SK-N-DZ (cell line): ENCODE results near the gene OR13C8. TPM values are rescaled to one million over a fixed set of nuclear protein-coding genes. Genes with fewer than 3 reads are reported as not detected.
"Not testable (repeated sequence)": the region's sequence is repeated elsewhere in the genome, so short reads cannot be mapped to it uniquely, and the experiment has no call there.

Experiments
- DNase-seq: peaks from one replicate; pipeline ENCODE4 v3.0.0-alpha.2; 2015; ENCODE audit warnings: low spot score
- polyA plus RNA-seq, 2 experiments: library from polyadenylated mRNA; depleted of rRNA; stranded (reverse); fragments of >200 nt; gene quantifications; 2 replicates each; pipeline ENCODE4 v1.2.3, GENCODE V29; 2014

OR13C8 gene, protein sequence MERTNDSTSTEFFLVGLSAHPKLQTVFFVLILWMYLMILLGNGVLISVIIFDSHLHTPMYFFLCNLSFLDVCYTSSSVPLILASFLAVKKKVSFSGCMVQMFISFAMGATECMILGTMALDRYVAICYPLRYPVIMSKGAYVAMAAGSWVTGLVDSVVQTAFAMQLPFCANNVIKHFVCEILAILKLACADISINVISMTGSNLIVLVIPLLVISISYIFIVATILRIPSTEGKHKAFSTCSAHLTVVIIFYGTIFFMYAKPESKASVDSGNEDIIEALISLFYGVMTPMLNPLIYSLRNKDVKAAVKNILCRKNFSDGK
- not detected in 2 replicates for polyA plus RNA-seq (2014; cell fraction: cytosol; rRNA removed)
- not detected in 2 replicates for polyA plus RNA-seq (2014; cell fraction: nucleus; rRNA removed)

DNA sequence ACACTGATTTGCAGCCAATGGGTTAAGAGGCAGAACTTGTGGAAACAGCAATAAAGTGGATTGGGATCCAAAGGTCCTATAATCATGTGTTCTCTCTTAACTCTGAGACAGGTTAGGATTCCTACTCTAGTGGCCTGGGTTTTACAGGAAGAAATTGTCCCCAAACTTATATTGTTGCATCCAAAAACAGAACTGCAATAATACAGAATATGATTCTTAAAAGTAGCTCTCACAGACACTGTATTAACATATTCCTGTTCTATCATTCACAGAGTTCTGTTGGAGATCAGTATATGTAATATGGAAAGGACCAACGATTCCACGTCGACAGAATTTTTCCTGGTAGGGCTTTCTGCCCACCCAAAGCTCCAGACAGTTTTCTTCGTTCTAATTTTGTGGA is at the start of gene OR13C8:
Gene OR13C8, plus strand, starts transcription at position 301 of the 400 bp plus-strand sequence. Its CDS starts 0 bp downstream, at position 301.
- DNase-seq, result no peak

DNA sequence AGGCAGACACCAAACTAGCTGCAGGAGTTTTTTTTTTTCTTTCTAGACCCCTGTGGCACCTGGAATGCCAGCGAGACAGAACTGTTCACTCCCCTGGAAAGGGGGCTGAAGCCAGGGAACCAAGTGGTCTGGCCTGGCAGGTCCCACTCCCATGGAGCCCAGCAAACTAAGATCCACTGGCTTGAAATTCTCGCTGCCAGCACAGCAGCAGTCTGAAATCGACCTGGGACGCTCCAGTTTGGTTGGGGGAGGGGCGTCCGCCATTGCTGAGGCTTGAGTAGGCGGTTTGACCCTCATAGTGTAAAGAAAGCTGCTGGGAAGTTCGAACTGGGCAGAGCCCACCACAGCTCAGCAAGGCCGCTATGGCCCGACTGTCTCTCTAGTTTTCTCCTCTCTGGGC is 48.7 kb upstream of the OR13C8 start:
- DNase-seq, result not testable (repeated sequence)

DNA sequence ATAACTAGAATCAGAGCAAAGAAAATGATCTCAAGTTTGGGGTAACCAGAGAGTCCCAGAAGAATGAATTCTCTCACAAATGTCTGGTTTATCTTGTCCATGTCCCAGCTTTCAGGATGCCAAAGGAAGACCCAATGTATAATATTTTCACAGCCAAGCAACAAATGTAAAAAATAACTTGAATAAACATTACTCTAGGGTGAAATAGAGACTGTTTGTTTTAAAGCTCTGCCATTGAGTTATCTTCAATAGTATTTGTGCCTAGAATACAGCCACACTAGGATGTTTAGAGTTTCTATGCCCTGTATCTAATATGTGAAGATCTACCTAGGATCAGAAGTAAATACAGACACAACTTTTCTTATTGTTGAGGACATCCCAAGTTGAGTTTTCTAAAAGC is 41.9 kb upstream of the OR13C8 start, which contains the start of gene OR13C4:
Gene OR13C4, minus strand, starts transcription at position 101 of the 400 bp plus-strand sequence. Its CDS starts 0 bp downstream, at position 101.
- DNase-seq, result no peak

GRCh38 chr9:104536756-104537155 is 32.2 kb upstream of the OR13C8 start, which contains the start of gene OR13C3:
OR13C3 (minus strand) TSS chr9:104536856; CDS start chr9:104536723, 133 bp downstream.
- no peak for DNase-seq

DNA sequence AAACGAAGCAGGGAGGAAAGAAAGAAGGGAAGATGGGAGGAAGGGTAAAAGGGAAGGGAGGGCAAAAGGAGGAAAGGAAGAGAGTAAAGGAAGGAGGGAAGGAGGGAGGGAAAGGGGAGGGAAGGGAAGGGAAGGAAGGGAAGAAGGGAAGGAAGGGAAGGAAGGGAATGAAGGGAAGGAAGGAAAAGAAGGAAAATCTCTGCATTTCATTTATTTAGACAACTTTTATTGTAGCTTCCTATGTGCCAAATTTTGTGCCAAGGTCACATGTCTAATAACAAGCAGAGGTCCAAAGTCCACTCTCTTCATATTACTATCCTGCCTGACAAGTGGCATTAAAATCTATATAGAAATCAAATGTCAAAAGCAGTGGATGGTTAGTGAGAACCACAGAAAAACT is 29.7 kb upstream of the OR13C8 start:
- DNase-seq, result no peak

DNA sequence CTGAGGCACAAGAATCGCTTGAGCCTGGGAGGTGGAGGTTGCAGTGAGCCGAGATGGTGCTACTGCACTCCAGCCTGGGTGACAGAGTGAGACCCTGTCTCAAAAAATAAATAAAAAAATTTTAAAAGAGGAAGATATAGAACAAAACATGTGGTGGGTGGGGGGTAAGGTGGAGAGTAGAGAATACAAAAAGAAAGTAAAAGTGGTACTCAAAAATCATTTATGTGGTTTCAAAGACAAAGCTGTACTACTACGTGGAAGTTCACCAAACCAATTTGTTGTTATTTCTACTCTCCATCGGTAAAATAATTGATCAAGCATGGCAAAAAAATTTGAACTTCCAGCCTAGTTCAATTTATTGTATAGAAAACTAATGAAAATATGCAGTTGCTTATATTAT is 24.3 kb upstream of the OR13C8 start:
- DNase-seq, result no peak

- DNase-seq, result no peak
These were observed 15.7 kb upstream of the OR13C8 start for GRCh38 chr9:104553261-104553660.

GRCh38 chr9:104555521-104555920 is 13.4 kb upstream of the OR13C8 start:
- DNase-seq, result no peak

DNA sequence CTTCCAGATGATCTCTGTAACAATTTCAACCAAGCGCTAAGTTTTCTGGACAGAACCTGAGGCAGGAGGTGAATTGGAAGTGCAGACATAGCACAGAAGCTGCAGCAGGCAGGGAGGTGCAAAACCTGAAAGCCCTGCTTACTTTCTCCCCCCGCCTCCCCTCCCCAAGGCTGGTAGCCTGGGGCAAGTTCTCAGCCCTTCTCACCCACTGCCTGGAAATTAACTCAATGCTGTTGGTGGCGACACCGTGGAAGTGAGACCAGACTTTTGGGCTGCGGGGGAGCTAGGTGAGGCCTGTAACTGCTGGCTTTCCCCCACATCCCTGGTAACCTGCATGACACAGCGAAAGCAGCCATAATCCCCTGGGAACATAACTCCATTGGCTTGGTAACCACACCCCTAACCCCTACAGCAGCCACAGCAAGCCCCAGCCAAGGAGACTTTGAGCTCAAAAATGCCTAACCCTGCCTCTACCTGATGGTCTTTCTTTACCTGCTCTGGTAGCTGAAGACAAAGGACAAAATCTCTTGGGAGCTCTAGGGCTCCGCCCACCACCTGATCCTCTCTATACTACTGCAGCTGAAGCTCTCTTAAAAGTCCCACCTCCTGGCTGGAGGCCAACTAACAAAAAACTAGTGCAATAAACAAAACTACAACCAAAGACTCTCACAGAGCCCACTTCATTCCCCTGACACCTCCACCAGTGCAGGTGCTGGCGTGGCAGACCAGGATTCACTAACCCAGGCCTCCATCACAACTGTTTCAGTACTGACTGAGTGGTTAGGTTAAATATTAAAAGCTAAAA is 11.9 kb upstream of the OR13C8 start:
- DNase-seq, result no peak

- no peak for DNase-seq
These were observed 4.6 kb upstream of the OR13C8 start for GRCh38 chr9:104564358-104564757.

GRCh38 chr9:104572612-104573011 is 3.6 kb downstream of the OR13C8 start:
- no peak for DNase-seq

DNA sequence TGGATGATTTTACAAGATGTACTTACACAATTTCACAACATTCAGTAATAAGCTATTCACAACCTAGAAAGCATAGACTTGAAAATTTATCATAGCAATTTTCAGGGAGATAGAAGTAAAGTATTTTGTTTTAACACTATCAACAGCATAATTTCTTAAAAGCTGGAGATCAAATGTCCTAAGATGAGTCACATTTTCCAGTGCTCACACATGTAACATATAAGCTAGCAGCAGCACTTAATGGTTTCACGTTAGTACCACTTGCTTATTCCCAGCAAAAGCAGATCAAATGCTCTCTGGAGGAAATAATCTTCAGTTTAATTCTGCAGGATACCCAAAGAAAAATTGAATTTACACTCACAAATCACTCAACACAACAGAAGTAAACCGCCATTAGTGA is 6.5 kb downstream of the OR13C8 start:
- DNase-seq, result no peak

GRCh38 chr9:104577263-104577662 is 8.3 kb downstream of the OR13C8 start:
- DNase-seq, result no peak

DNA sequence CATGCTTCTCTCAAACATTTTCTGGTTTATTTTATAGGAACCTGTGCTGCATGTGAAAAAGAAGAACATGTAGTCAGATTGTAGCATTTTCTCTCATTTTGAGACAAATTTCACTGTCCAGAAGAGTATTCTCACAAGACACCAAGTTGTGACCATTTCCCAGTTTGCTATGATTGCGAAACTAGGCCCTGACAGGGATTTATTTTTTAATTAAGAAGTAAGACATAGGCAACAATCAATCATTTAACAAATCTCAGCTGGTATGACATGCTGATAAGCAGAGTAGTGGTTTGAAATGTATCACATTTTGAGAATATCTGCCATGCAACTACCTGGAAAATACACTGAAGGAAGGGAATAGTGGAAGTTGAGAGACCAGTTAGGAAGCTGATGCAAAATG is 11.6 kb downstream of the OR13C8 start:
- DNase-seq, result no peak

DNA sequence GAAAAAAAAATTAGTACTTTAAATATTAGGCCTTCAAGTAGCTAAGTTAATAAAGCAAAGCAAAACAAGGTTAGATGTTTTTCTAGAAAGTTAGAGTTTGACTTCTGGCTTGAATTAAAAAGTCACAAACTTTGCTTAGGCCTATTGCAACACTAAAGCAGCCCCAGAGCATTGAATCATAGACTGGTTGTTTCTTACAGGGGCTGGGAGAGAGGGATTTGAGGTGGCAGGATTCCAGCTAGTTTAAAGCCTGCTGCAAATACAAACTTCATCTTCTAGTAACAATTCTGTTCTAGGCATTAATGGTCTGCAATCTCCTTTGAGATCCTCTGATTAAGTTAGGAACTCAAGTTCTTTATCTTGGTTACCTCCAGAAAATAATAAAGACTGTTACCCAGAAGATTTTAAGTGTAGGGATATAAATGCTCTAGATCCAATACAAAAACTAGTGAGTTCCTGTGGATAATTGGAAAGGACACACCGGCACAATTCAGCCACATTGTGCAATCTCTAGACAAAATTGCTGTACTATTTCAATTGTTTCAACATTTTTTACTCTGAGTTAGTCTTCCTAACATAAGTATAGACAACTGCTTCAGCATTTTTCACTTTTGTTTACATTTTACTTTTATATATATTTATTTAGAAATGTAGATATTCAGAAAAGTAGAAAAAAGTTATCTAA is 17.7 kb downstream of the OR13C8 start:
- DNase-seq, result no peak

DNA sequence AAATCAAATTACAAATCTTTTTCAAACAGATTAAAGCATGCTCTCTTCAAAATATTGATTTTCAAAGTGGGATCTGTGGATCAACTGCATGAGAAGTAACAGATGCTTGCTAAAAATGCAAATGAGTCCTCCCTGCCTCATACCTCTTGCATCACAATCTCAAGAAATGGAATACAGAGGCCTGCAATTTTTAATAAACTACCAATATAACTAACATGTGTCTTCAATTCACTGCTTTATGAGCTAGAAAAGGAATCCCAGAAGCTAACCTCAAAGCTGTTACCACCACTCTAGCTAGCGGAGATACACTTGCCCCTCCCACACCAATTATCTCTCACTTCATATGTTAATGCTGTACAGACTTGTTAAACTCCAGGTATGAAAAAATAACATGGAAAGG is 20.7 kb downstream of the OR13C8 start:
- DNase-seq, result no peak

DNA sequence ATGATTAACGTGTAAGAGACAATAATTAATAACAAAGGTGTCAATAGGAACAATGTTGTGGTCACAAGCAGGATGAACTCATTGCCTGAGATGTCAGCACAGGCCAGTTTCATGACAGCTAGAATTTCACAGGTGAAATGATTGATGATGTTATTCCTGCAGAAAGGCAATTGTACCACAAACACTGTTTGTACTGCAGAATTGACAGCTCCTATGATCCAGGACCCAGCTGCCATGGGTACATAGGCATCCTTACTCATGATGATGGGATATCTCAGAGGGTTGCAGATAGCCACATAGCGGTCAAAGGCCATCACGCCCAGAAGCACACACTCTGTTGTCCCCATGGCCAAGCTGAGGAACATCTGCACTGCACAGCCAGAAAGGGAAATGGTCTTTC is 29.8 kb downstream of the OR13C8 start:
- not testable (repeated sequence) for DNase-seq

GRCh38 chr9:104599313-104599712 is 30.3 kb downstream of the OR13C8 start, which contains the start of gene OR13C5:
OR13C5 (minus strand) TSS chr9:104599413; CDS start chr9:104599413, 0 bp downstream.
- not testable (repeated sequence) for DNase-seq

- no peak for DNase-seq
These were observed 35.8 kb downstream of the OR13C8 start for GRCh38 chr9:104604801-104605200.

- DNase-seq, result not testable (repeated sequence)
These were observed 36.6 kb downstream of the OR13C8 start, which contains the start of gene OR13C2 for GRCh38 chr9:104605527-104605926. OR13C2 (minus strand) TSS chr9:104605627; CDS start chr9:104605627, 0 bp downstream.

- DNase-seq, result no peak
These were observed 37.2 kb downstream of the OR13C8 start for GRCh38 chr9:104606152-104606551.

GRCh38 chr9:104608336-104608735 is 39.4 kb downstream of the OR13C8 start:
- DNase-seq, result no peak
